A549 (cell line): ENCODE measurements around the gene CREBL2. TPM values are rescaled to one million over a fixed set of nuclear protein-coding genes. Genes with fewer than 3 reads are reported as not detected.
A peak's percentile ranks its signal among the peaks of the same experiment; 100 is the strongest.

Source experiments
- ATAC-seq, 2 experiments: fragments of 200-7000 bp in 1 of 2; fragments of >200 bp in 1 of 2; cut with Nextera tagmentation in 1 of 2; cut with Tn5 transposase in 1 of 2; 3 replicates each; pipeline versions ENCODE4 v1.8.0 to v1.9.1; 2018 to 2020; ENCODE audit warnings: mild to moderate bottlenecking in 1 of 2, moderate library complexity in 1 of 2
- CTCF ChIA-PET: fragments of 300-600 bp; sonication (Branson Sonifier 250); formaldehyde crosslinking; extraction: SDS; loops from one replicate; lab custom pipeline; 2021; ENCODE audit warnings: antibody characterized with exemption, inconsistent platforms; lab: Yijun Ruan, JAX
- POLR2A ChIA-PET: fragments of 350-600 bp; formaldehyde crosslinking; extraction: SDS; loops from one replicate; lab custom pipeline; 2021; ENCODE audit warnings: antibody characterized with exemption, inconsistent platforms; lab: Yijun Ruan, JAX
- DNase-seq, 2 experiments: peaks; one replicate each; pipeline versions ENCODE4 v3.0.0 to v3.0.0-alpha.2; 2011 to 2016; ENCODE audit warnings: low read depth in 1 of 2, low spot score in 1 of 2
- FAIRE-seq: peaks from 2 replicates; lab custom pipeline; 2011; peaks lifted over from hg19 to GRCh38; lab: Jason Lieb, UNC
- H3K27ac ChIP-seq, 2 experiments: fragments of >200 bp; sonication (Bioruptor Twin); formaldehyde crosslinking; 3 replicates each; pipeline ENCODE4 v1.5.1; 2016 to 2017
- H3K4me1 ChIP-seq: fragments of >200 bp; sonication (Bioruptor Twin); formaldehyde crosslinking; 3 replicates; pipeline ENCODE4 v1.6.1; 2016
- H3K4me2 ChIP-seq: fragments of >200 bp; sonication (Bioruptor Twin); formaldehyde crosslinking; 3 replicates; pipeline ENCODE4 v1.6.1; 2016
- H3K4me3 ChIP-seq: fragments of >200 bp; sonication (Bioruptor Twin); formaldehyde crosslinking; 3 replicates; pipeline ENCODE4 v1.5.1; 2016
- H3K9me3 ChIP-seq: fragments of >200 bp; sonication (Bioruptor Twin); formaldehyde crosslinking; 3 replicates; pipeline ENCODE4 v1.6.1; 2016
- BCL3 ChIP-seq: fragments of >200 bp; sonication (Bioruptor Twin); formaldehyde crosslinking; IDR thresholded peaks from 3 replicates; pipeline ENCODE4 v1.6.1; 2016
- BHLHE40 ChIP-seq: IDR thresholded peaks from 2 replicates; pipeline ENCODE4 v1.6.1; 2012; ENCODE audit warnings: low read depth, low read length, inconsistent platforms
- CBX8 ChIP-seq: fragments of 200-600 bp; sonication (generic); IDR thresholded peaks from 2 replicates; pipeline ENCODE4 v1.6.1; 2016
- CEBPB ChIP-seq, 2 experiments: fragments of >200 bp in 1 of 2; sonication (Bioruptor Twin) in 1 of 2; formaldehyde crosslinking in 1 of 2; IDR thresholded peaks; 2 replicates each; pipeline ENCODE4 v1.6.1; 2012 to 2016
- CHD2 ChIP-seq: fragments of 150-350 bp; IDR thresholded peaks from 2 replicates; pipeline ENCODE4 v1.6.1; 2014; ENCODE audit warnings: low read length; ENCODE audit not compliant: partially characterized antibody
- CHD4 ChIP-seq: fragments of 200-600 bp; sonication (generic); IDR thresholded peaks from 2 replicates; pipeline ENCODE4 v1.6.1; 2016; ENCODE audit warnings: antibody characterized with exemption, mild to moderate bottlenecking, borderline replicate concordance
- CTCF ChIP-seq: fragments of >200 bp; sonication (Bioruptor Twin); formaldehyde crosslinking; IDR thresholded peaks from 3 replicates; pipeline ENCODE4 v1.5.1; 2016
- E2F6 ChIP-seq: IDR thresholded peaks from 2 replicates; pipeline ENCODE4 v1.6.1; 2012; ENCODE audit warnings: low read depth, borderline replicate concordance
- ELK1 ChIP-seq: fragments of 150-350 bp; IDR thresholded peaks from 2 replicates; pipeline ENCODE4 v1.6.1; 2014; ENCODE audit warnings: low read depth, mild to moderate bottlenecking, low read length
- EP300 ChIP-seq, 2 experiments: fragments of >200 bp; sonication (Bioruptor Twin); formaldehyde crosslinking; IDR thresholded peaks; 2 replicates in 1 of 2; 3 replicates in 1 of 2; pipeline ENCODE4 v1.6.1; 2016 to 2017
- FOSB ChIP-seq: fragments of 250-450 bp; sonication (Bioruptor Pico); IDR thresholded peaks from 2 replicates; pipeline ENCODE4 v1.5.0; 2020; ENCODE audit warnings: mild to moderate bottlenecking, moderate library complexity
- GATA3 ChIP-seq: IDR thresholded peaks from 2 replicates; pipeline ENCODE4 v1.6.1; 2012; ENCODE audit warnings: borderline replicate concordance
- HOXA7 ChIP-seq: fragments of 250-450 bp; sonication (Bioruptor Pico); IDR thresholded peaks from 2 replicates; pipeline ENCODE4 v1.5.0; 2020; ENCODE audit warnings: mild to moderate bottlenecking, moderate library complexity
- HOXB13 ChIP-seq: fragments of 250-450 bp; sonication (Bioruptor Pico); IDR thresholded peaks from 2 replicates; pipeline ENCODE4 v1.5.0; 2020; ENCODE audit warnings: low read depth, mild to moderate bottlenecking, moderate library complexity
- JUN ChIP-seq, 2 experiments: fragments of >200 bp; sonication (Bioruptor Twin); formaldehyde crosslinking; IDR thresholded peaks; 2 replicates in 1 of 2; 3 replicates in 1 of 2; pipeline ENCODE4 v1.6.1; 2016 to 2017
- KDM1A ChIP-seq: fragments of 200-600 bp; sonication (generic); IDR thresholded peaks from 2 replicates; pipeline ENCODE4 v1.6.1; 2016; ENCODE audit warnings: low read depth, mild to moderate bottlenecking
- MAZ ChIP-seq: fragments of 150-350 bp; IDR thresholded peaks from 2 replicates; pipeline ENCODE4 v1.6.1; 2014; ENCODE audit warnings: antibody characterized with exemption, low read depth, low read length, borderline replicate concordance
- MYC ChIP-seq: IDR thresholded peaks from 2 replicates; pipeline ENCODE4 v1.6.1; 2012; ENCODE audit warnings: mild to moderate bottlenecking, inconsistent platforms, low read length, improper control_type of control experiment, borderline replicate concordance
- NR3C1 ChIP-seq: fragments of >200 bp; sonication (Bioruptor Twin); formaldehyde crosslinking; IDR thresholded peaks from 3 replicates; pipeline ENCODE4 v1.6.1; 2017
- PHF8 ChIP-seq: fragments of 200-600 bp; sonication (generic); IDR thresholded peaks from 2 replicates; pipeline ENCODE4 v1.6.1; 2016; ENCODE audit warnings: low read depth, mild to moderate bottlenecking, antibody characterized with exemption, moderate library complexity, borderline replicate concordance
- POLR2AphosphoS2 ChIP-seq: conservative IDR thresholded peaks from 2 replicates; pipeline ENCODE4 v1.6.1; 2012; ENCODE audit warnings: low read length, improper control_type of control experiment, inconsistent platforms
- RAD21 ChIP-seq, 2 experiments: fragments of >200 bp in 1 of 2; sonication (Bioruptor Twin) in 1 of 2; formaldehyde crosslinking in 1 of 2; IDR thresholded peaks in 1 of 2; conservative IDR thresholded peaks in 1 of 2; 2 replicates in 1 of 2; 3 replicates in 1 of 2; pipeline ENCODE4 v1.6.1; 2012 to 2018; ENCODE audit warnings: inconsistent platforms in 1 of 2
- RARB ChIP-seq: fragments of 250-450 bp; sonication (Bioruptor Pico); IDR thresholded peaks from 2 replicates; pipeline ENCODE4 v1.8.0; 2021; ENCODE audit warnings: mild to moderate bottlenecking, moderate library complexity
- RCOR1 ChIP-seq: fragments of 150-350 bp; IDR thresholded peaks from 2 replicates; pipeline ENCODE4 v1.6.1; 2014; ENCODE audit warnings: antibody characterized with exemption, low read length, low read depth
- RFX5 ChIP-seq: fragments of 450-650 bp; IDR thresholded peaks from 2 replicates; pipeline ENCODE4 v1.7.1; 2014; ENCODE audit warnings: antibody characterized with exemption, mild to moderate bottlenecking, moderate library complexity
- RNF2 ChIP-seq: fragments of 200-600 bp; sonication (generic); IDR thresholded peaks from 2 replicates; pipeline ENCODE4 v1.6.1; 2016; ENCODE audit warnings: low read depth, mild to moderate bottlenecking, antibody characterized with exemption, moderate library complexity, borderline replicate concordance
- SMC3 ChIP-seq: fragments of >200 bp; sonication (Bioruptor Twin); formaldehyde crosslinking; IDR thresholded peaks from 3 replicates; pipeline ENCODE4 v1.6.1; 2018; ENCODE audit warnings: inconsistent platforms
- USF2 ChIP-seq: fragments of 450-650 bp; IDR thresholded peaks from 2 replicates; pipeline ENCODE4 v1.6.1; 2014; ENCODE audit warnings: antibody characterized with exemption
- ZFP36 ChIP-seq: fragments of 450-650 bp; IDR thresholded peaks from 2 replicates; pipeline ENCODE4 v1.6.1; 2014; ENCODE audit warnings: borderline replicate concordance; ENCODE audit not compliant: partially characterized antibody
- ZNF302 ChIP-seq: fragments of 250-450 bp; sonication (Bioruptor Pico); IDR thresholded peaks from 2 replicates; pipeline ENCODE4 v1.9.0; 2021; ENCODE audit warnings: inconsistent platforms, mild to moderate bottlenecking, moderate library complexity
- WGBS: methylation state at CpG from one replicate; pipeline ENCODE4 v1.1.6; 2017; ENCODE audit errors: missing lambda C conversion rate; 5-methylcytosine and 5-hydroxymethylcytosine counted together
- polyA plus RNA-seq, 4 experiments: library from polyadenylated mRNA; depleted of rRNA in 3 of 4; stranded (reverse); fragments of >200 nt; fragmentation: RNase III in 1 of 4; extraction: RNeasy Plus Mini Kit Qiagen cat#74134 plus additional on column Dnase treatment in 1 of 4; gene quantifications; 2 replicates in 3 of 4; 3 replicates in 1 of 4; pipeline ENCODE4 v1.2.3, GENCODE V29; 2011 to 2017

CREBL2 gene
- polyA plus RNA-seq, 2 of the 4 experiments (the other 2 are of a cell fraction): 24.3 to 31.4 TPM

- TF ChIP-seq SMC3 (no peak), ZNF302 (CRISPR knock-in tag) (no peak), MYC (no peak), ZFP36 (no peak), CBX8 (no peak), RNF2 (no peak), RCOR1 (no peak), HOXA7 (no peak), JUN (IDR thresholded peaks at IDR 0.05) (peak; percentile 94 to 96), EP300 (IDR thresholded peaks at IDR 0.05) (peak; percentile 96 to 98; a peak in 4 of 5 replicates), POLR2AphosphoS2 (no peak), BCL3 (peak; percentile 81; the same call in 1 of the 3 replicates), BHLHE40 (no peak), CTCF (no peak), GATA3 (peak; percentile 91), KDM1A (no peak), RFX5 (no peak), USF2 (no peak), RAD21 (conservative IDR thresholded peaks at IDR 0.05 in 1 of 2, IDR thresholded peaks at IDR 0.05 in 1 of 2) (no peak; a peak in 3 of 5 replicates), E2F6 (no peak), CEBPB (IDR thresholded peaks at IDR 0.05) (peak; percentile 88 to 91)
- TF ChIP-seq, all 56 proteins: peak for 14
Measured at GRCh38 chr12:12582895-12583303, 28.8 kb upstream of the CREBL2 start (continued).

- H3K4me3 ChIP-seq: no peak overlapping the region
- 73% methylated on average over 5 of the region's 5 CpGs for WGBS
- H3K9me3 ChIP-seq: no peaks in the 10 kb centered on the region
- ATAC-seq (no peak), DNase-seq (no peak), FAIRE-seq (no peak)
- ChIA-PET CTCF (no interaction called here), POLR2A (no interaction called here)
- peaks cover 45% of the 10 kb centered on the region for H3K4me1 ChIP-seq
- peak overlapping the region; percentile 89 to 92 for H3K27ac ChIP-seq
- peak overlapping the region; percentile 64 for H3K4me2 ChIP-seq
- no peak for TF ChIP-seq CHD4
- no peak for TF ChIP-seq FOSB (CRISPR knock-in tag)
- TF ChIP-seq RARB (CRISPR knock-in tag): no peak
- TF ChIP-seq ELK1: no peak
- no peak for TF ChIP-seq BCL3
- no peak for TF ChIP-seq GATA3
- no peak for TF ChIP-seq NR3C1
- TF ChIP-seq MAZ: no peak
- no peak for TF ChIP-seq HOXB13 (CRISPR knock-in tag)
- TF ChIP-seq BHLHE40: no peak
- TF ChIP-seq RAD21 (conservative IDR thresholded peaks at IDR 0.05 in 1 of 2, IDR thresholded peaks at IDR 0.05 in 1 of 2): no peak
- no peak for TF ChIP-seq CHD2
- no peak for TF ChIP-seq PHF8
Measured at GRCh38 chr12:12583510-12584178, 28.0 kb upstream of the CREBL2 start.
